PFSK-1 (cell line): ENCODE measurements around the gene OSM.

Experiments
- FOXP2 ChIP-seq: optimal IDR thresholded peaks from 2 replicates; pipeline ENCODE3; 2011; ENCODE audit warnings: borderline replicate concordance, control low read depth, inconsistent platforms; ENCODE audit not compliant: insufficient read depth; ENCODE audit errors: extremely low read length, extremely low read depth
- POLR2AphosphoS5 ChIP-seq: IDR thresholded peaks from 2 replicates; pipeline ENCODE4 v1.6.1; 2012; ENCODE audit warnings: low read depth, mild to moderate bottlenecking, control low read depth, low read length, moderate library complexity
- SIN3A ChIP-seq: IDR thresholded peaks from 2 replicates; pipeline ENCODE4 v1.6.1; 2012; ENCODE audit warnings: mild to moderate bottlenecking, low read length, moderate library complexity, borderline replicate concordance; ENCODE audit not compliant: insufficient read depth
- TAF1 ChIP-seq: IDR thresholded peaks from 2 replicates; pipeline ENCODE4 v1.6.1; 2012; ENCODE audit warnings: low read length, control low read depth, borderline replicate concordance; ENCODE audit not compliant: insufficient read depth
- TF ChIP-seq, protein P1 (sequence below), 2 experiments: IDR thresholded peaks; 2 replicates each; pipeline versions ENCODE4 v1.6.1 to v1.8.0; 2011 to 2012; ENCODE audit warnings: low read depth in 2 of 2, low read length in 2 of 2, control low read depth in 1 of 2, inconsistent platforms in 1 of 2, mild to moderate bottlenecking in 1 of 2, moderate library complexity in 1 of 2; ENCODE audit not compliant: insufficient read depth in 1 of 2

DNA sequence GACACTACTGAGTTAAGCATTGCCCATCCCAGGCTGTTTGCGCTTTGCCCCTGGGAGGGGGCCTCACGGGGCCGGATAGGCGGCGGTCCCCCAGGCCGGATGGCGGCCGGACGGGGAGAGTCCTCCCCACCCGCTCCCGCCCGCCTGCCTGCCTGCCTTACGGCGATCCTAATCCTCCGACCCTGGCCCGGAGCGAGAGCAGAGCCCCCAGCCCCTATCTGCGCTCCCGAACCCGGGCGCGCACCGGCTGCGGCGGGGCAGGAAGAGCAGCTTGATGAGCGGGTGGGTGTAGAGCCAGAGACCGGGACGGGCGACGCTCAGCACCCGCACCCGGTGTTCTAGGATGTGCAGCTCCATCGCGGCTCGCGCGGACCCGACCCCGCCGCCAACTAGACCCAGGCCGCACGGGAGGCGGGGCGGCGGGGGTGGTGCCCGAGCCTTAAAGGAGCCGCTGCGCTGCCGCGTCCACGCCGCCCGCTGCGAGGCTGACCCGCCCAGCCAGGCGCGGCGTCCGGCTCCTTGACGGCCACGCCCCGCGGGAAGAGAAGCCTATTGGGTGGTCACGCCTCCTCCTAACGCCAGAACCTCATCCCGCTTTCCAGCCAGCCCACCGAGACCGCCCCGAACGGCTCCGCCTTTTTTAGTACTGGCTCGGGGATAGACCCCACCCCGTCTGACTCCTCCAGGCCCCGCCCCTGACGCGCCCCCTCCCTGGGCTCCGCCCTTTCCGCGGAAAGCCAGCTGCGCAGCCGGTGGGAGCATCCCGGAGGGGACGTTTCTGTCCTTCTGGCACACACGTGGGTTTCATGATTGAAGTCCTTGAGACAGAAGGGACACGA, 22.7 kb upstream of the OSM start, which contains the start of gene CASTOR1:
- no peak for TF ChIP-seq POLR2AphosphoS5
- no peak for TF ChIP-seq TAF1
- no peak; the same call in 1 of the 2 replicates for TF ChIP-seq SIN3A
- TF ChIP-seq, protein P1, sequence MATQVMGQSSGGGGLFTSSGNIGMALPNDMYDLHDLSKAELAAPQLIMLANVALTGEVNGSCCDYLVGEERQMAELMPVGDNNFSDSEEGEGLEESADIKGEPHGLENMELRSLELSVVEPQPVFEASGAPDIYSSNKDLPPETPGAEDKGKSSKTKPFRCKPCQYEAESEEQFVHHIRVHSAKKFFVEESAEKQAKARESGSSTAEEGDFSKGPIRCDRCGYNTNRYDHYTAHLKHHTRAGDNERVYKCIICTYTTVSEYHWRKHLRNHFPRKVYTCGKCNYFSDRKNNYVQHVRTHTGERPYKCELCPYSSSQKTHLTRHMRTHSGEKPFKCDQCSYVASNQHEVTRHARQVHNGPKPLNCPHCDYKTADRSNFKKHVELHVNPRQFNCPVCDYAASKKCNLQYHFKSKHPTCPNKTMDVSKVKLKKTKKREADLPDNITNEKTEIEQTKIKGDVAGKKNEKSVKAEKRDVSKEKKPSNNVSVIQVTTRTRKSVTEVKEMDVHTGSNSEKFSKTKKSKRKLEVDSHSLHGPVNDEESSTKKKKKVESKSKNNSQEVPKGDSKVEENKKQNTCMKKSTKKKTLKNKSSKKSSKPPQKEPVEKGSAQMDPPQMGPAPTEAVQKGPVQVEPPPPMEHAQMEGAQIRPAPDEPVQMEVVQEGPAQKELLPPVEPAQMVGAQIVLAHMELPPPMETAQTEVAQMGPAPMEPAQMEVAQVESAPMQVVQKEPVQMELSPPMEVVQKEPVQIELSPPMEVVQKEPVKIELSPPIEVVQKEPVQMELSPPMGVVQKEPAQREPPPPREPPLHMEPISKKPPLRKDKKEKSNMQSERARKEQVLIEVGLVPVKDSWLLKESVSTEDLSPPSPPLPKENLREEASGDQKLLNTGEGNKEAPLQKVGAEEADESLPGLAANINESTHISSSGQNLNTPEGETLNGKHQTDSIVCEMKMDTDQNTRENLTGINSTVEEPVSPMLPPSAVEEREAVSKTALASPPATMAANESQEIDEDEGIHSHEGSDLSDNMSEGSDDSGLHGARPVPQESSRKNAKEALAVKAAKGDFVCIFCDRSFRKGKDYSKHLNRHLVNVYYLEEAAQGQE (IDR thresholded peaks at IDR 0.05; ENCODE audit: insufficient read depth in 1 of 2, low read depth in 2 of 2, low read length in 2 of 2) = no peak
- TF ChIP-seq FOXP2 = peak; percentile 48
